ENCODE results near the gene ZC3HAV1L.
"Not testable (repeated sequence)": the region's sequence is repeated elsewhere in the genome, so short reads cannot be mapped to it uniquely, and the experiment has no call there.

The ZC3HAV1L gene

DNA sequence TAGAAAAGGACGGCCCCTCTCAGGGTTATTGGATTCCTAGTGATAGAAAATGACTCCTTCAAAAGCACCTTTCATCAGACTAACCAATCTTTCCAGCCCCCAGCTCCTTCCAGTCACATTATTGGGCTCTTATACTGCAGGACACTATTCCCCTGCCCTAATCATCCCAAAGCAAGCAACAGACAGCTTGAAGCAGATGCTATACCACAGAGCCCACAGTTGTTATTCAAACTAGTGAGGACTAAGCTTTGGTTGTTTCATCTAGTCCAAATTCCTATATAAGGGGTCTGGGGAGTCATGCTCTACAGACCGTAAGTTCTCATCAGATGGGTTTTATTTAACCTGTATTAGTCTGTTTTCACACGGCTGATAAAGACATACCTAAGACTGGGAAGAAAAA lies 24.5 kb downstream of the ZC3HAV1L start:
- DNase-seq, result no peak

DNA sequence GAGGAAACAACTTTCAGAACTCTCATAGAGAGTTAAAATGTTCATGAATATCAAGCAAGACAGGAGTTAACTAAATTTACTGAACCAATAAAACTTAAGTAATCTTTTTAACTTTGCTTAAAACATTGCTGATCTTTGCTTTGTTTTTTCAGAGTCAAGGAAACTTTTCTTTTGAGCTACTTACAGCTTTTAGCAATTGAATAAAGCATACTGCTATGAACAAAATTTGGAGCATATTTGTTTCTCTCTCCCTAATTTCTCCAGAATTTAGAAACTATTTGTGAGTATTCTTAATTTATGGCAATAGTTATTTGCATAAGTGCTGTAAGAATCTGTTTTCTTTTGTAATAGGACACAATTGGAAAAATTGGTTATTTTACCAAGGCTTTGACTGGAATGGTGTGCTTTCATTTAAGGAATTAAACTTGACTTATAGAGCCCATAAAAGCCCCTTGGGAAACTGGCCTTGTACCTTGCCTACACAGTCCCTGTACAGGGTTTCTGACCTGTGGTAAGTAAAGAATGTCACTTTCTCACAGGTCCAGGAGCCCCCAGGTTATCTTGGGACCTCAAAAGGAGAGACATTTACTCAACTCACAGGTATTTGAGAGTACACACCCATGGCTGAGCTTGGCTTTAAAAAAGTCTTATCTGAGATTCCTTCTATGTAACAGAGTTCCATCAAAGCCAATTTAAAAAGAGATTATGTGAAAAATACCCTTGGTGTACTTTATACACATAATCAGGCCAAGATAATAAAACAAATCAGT lies 31.3 kb downstream of the ZC3HAV1L start:
- no peak for DNase-seq

DNA sequence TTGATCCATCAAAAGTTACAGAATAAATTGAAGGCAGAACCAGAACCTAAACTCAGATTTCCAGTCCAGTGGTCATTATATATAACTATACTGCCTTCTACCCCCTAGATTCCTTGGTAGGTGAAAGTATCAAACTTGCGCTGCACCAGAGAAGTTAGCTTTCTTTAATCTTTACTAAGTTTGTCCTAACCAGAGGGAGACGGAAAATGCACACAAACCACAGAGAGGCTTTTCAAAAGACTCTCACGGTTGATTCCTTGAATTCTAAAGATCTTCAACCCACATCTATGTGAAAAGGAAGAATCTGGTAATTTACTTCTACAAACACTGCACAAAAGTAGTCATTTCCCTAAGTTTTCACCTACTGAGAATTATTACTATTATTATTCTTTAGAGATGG lies 36.4 kb downstream of the ZC3HAV1L start:
- DNase-seq, result no peak

DNA sequence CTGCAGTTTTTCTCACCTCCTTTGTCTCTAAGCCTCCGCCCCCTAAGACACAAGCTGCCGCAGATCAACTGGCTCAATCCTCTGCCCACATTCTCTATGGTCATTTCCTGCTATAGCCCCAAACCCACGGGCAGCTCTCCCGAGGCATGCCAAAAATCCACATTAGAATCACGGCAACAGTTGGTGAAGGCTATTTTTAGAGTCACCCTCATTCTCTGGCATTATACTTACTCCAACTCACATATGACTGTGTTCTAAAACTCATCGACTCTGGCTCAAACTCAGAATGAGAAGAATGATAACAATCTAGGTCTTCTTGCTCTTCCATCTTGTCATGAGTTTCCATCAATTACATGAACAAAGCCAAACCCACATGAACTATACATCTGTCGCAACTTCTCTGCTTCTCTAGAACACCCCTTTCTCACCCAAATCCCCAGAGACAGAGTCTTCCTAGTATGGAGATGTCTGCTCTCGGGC lies 43.8 kb downstream of the ZC3HAV1L start:
- no peak for DNase-seq

DNA sequence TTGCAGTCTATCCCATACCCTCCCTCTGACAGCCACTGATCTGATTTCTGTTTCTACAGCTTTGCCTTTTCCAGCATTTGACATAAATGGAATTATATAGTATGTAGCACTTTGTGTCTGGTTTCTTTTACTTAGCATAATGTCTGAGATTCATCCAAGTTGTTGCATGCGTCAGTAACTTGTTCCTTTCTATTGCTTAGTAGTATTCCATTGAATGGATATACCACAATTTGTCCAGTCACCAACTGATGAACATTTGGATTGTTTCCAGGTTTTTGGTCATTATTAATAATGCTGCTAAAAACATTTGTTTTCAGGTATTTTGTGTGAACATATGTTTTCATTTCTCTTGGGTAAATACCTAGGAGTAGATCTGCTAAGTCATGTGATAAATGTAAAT lies 48.2 kb downstream of the ZC3HAV1L start:
- no peak for DNase-seq

DNA sequence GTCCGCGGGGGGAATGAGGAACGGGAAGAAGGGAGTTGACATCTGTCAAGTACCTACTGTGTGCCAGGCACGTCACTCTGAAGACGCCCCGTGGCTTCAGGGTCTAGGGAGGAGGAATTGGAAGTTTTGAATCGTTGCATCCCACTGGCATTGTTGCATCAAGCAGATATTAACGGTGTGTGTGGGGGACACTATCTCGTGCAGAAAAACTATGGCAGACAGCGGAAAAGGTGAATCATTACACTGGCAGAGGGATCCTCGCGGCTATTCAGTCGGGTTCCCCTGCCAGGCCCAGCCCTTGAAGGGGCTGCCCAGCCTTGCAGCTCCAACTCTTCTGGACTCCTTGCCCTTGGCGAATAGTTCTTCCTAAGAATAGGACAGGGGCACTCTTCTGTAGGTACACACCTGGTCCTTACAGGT lies 53.6 kb downstream of the ZC3HAV1L start:
- no peak for DNase-seq

DNA sequence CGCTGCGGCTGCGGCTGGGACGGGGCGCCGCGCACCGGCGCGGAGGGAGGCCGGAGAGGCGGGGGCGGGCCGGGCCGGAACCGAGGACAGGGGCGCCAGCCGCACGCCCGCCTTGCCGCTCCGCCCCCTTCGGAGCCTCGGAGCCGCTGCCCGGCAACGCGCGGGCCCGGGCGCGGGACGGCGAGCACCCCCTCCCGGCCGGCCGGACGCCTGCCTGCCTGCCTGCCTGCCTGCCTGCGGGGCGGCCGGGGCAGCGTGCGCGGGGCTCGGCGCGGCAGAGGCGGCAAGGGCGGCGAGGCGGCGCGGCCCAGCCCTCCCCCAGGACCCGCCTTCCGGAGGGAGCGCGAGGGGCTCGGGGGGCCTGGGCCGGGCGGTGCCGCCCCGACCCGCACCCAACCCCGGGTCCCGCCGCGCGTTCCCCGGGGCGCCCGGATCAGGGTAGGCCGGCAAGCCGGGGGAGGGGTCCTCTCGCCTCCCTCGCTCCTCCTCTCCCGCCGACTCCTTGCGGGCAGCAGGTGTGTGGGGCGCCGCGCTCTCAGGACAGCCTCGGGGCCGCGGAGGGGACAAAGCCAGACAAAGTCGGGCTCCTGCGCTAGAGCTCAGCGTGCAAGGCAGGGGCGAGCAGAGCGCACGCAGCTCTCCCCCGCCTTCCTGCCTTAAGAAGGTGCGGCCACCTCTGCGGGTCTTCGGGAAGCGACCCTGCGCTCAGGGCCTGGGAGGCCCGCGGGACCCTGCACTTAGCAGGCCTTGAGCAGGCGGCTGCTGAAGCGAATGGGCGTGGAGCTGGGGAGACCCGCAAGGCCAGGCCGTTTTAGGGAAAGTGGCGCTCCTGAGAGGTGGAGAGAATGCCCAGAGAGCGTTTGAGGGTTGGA lies 54.3 kb downstream of the ZC3HAV1L start, which contains the start of gene KIAA1549:
KIAA1549 (minus strand) TSS at position 58 of the 872 bp plus-strand sequence. CDS start 120 bp downstream, outside the sequence.
- DNase-seq, result peak; percentile 66

DNA sequence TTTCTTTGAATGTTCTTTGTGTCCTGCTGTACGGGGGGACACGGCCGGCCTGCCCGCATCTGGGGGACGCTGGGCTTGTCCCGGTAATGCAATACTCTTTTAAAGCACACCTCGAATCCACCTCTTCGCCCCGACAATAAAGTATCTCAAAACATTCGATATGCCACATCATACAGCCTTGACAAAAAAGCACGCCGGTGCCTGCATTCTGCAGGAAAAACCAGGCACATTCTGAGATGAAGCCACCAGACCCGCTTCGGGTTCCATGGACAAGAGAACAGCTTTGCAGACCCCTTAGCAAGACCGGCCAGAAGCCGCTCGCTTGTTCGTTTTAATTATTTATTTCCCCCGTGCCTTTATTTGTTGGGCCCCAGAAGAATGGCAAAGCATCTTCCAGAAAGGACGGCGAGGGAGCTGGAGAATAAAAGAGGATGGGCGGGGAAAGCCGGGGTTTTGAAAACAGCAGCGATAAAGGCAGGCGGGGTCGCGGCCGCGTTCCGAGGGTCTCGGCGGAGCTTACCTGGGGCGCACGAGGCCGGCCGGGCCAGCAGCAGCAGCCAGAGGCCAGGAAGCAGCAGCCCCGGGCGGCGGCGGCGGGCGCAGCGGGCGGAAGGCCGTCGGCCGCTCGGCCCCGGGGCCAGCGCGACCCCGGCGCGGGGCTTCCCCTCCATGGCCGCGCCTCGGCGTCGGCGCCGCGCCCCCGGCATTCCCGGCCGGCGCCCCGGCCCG lies 55.1 kb downstream of the ZC3HAV1L start:
- DNase-seq, result peak; percentile 33

DNA sequence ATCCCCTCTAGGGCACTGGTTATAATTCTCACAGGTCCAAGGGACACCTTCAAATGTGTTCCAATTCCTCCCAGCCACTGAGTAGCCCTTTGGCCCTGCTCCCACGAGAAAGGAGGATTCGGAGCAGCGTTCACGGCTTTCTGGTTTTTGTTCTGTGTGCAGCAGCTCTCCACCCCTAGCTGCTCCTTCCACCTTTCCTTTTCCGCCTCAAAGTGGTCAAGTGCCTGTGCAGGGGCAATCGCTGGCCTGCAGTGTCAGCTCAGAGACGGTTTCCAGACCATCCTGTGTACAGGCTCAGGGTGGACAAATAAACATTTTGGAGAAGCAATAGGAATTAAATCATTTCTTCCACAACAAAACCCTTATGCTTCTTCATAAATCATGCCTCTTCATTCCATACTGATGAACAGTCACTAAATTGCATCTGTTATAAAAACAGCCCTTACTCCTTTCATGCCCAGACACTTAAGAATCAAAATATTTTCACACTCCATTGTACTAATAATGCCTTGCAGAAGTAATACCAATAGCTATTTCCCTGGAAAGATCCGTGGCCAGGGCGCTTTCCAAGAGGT lies 55.8 kb downstream of the ZC3HAV1L start:
- no peak for DNase-seq

DNA sequence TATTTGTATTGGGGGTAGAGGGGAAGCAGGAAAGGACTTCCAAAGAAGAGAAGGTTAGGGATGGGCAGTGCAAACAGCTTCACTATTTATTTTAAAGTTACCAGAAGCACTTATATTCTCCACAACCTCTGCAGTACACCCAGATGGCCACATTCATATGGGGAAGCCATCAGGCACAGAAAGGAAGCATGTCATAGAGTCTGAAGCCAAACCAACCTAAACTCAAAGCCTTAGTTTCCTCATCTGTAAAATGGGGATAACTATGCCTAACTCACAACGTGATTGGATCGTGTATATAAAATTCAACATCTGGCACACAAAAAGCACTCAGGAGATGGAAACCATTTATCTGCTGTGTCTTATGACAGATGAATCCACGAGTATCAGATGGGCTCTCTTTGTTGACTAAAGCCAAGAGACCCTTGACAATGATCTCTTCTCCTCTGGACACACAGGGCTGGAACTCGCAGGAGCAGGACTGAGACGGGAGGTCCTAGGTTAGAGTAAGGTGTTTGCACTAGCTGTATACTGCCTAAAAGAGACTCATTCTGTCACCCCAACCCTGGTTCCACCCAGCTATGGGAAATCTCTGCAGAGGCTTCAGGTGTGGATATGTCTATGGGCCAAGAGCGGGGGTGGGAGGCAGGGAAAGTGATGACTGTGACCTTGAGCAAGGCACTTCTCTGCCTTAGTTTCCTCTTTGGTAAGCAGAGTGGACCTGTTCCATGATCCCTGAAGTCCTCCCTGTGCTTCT lies 56.4 kb downstream of the ZC3HAV1L start:
- no peak for DNase-seq

DNA sequence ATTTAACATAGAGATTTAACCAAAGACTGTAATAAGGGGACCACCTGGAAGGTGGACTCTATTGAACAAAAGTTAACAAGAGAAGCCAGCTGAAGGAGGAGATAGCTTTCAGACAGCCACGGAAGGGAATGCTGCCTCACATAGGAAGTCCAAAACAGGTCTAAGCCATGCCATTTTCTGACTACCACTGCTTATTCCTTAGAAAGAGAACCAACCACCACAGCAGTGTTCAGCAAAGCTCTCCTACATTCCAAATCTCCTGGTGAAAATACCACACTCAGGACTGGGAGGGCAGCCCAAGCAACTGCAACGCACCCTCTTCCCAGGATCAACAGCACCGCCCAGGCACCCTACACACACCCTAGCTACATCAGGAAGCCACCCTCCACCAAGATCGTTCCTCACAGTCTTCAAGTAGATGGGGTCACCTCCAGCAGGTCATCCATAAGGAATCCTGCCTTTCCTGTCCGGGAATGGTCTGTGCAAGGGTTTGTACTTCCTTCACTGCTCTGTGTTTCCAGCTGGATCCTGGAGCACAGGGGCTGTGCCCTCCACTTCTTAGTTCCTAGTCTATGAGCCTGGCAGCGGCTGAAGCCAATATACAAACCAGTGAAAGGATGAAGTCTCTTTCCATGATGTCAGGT lies 57.2 kb downstream of the ZC3HAV1L start:
- DNase-seq, result no peak

DNA sequence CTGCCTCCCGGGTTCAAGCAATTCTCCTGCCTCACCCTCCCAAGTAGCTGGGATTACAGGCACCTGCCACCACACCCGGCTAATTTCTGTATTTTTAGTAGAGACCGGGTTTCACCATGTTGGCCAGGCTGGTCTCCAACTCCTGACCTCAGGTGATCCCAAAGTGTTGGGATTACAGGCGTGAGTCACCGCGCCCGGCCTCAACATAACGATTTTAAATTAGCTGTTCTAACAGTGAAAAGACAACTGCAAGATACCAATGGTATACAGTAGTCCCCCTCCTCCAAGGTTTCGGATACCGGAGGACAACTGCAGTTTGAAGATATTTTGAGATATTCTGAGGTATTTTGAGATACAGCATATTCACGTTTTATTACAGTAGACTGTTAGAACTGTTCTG lies 59.7 kb downstream of the ZC3HAV1L start:
- not testable (repeated sequence) for DNase-seq

All from stimulated activated CD8-positive, alpha-beta memory T cell treated with anti-CD3 and anti-CD28 coated beads, Interleukin-4, amount 100 ng/mL, for 48 hours (primary cell).